Stimulated activated CD8-positive, alpha-beta memory T cell treated with anti-CD3 and anti-CD28 coated beads, Interleukin-15, amount 100 ng/mL, for 1 hour (primary cell): ENCODE data around the gene TES.
"Not testable (repeated sequence)": the region's sequence is repeated elsewhere in the genome, so short reads cannot be mapped to it uniquely, and the experiment has no call there.

Experiments used
- DNase-seq: peaks from one replicate; pipeline ENCODE4 v3.0.0-alpha.2; 2020; ENCODE audit warnings: low read depth

TES gene

GRCh38 chr7:116285252-116285651, 74.9 kb downstream of the TES start:
- no peak for DNase-seq

- no peak for DNase-seq
These were observed 80.4 kb downstream of the TES start for GRCh38 chr7:116290740-116291139.

GRCh38 chr7:116291937-116292336, 81.6 kb downstream of the TES start:
- DNase-seq = no peak

- no peak for DNase-seq
These were observed 82.0 kb downstream of the TES start for GRCh38 chr7:116292381-116292780.

GRCh38 chr7:116293139-116293538, 82.8 kb downstream of the TES start:
- no peak for DNase-seq

GRCh38 chr7:116293633-116294032, 83.3 kb downstream of the TES start:
- DNase-seq = no peak

- DNase-seq = not testable (repeated sequence)
These were observed 85.6 kb downstream of the TES start for GRCh38 chr7:116295903-116296302.

GRCh38 chr7:116298055-116298454, 87.7 kb downstream of the TES start:
- DNase-seq = no peak

GRCh38 chr7:116298576-116298975, 88.2 kb downstream of the TES start:
- DNase-seq = no peak

- DNase-seq = no peak
These were observed 95.4 kb downstream of the TES start for GRCh38 chr7:116305485-116306408.

GRCh38 chr7:116306409-116307048, 96.2 kb downstream of the TES start:
- DNase-seq = no peak

- no peak for DNase-seq
These were observed 96.9 kb downstream of the TES start for GRCh38 chr7:116307253-116307652.
